Activated B cell treated with CpG ODN at 0.5 μM for 24 hours (primary cell): Measurements from ENCODE around the gene CCL16. TPM values are rescaled to one million over a fixed set of nuclear protein-coding genes. Genes with fewer than 3 reads are reported as not detected.
"Not testable (repeated sequence)": the region's sequence is repeated elsewhere in the genome, so short reads cannot be mapped to it uniquely, and the experiment has no call there.

Experiments
- ATAC-seq: fragments of 200-7000 bp; cut with Tn5 transposase; one replicate; pipeline ENCODE4 v1.10.0; 2021; ENCODE audit warnings: low read depth, mild to moderate bottlenecking, moderate library complexity
- CTCF ChIA-PET: fragments of 350-600 bp; sonication (Branson Sonifier 250); formaldehyde crosslinking; loops from one replicate; lab custom pipeline; 2021; ENCODE audit warnings: antibody characterized with exemption; lab: Charles Lee
- POLR2A ChIA-PET: fragments of 350-600 bp; sonication (Branson Sonifier 250); formaldehyde crosslinking; loops from one replicate; lab custom pipeline; 2021; ENCODE audit warnings: antibody characterized with exemption; lab: Charles Lee
- DNase-seq: peaks from one replicate; pipeline ENCODE4 v3.0.0; 2022
- H3K27ac Mint-ChIP-seq: one replicate; pipeline ENCODE4 v1.8.0; 2020; ENCODE audit warnings: mixed read lengths
- H3K27me3 Mint-ChIP-seq: one replicate; pipeline ENCODE4 v1.8.0; 2021; ENCODE audit warnings: mixed read lengths
- H3K36me3 Mint-ChIP-seq: one replicate; pipeline ENCODE4 v1.8.0; 2021; ENCODE audit warnings: low read depth, mixed read lengths
- H3K4me1 Mint-ChIP-seq: one replicate; pipeline ENCODE4 v1.8.0; 2021; ENCODE audit warnings: mixed read lengths
- H3K4me3 Mint-ChIP-seq: one replicate; pipeline ENCODE4 v1.8.0; 2020; ENCODE audit warnings: mild to moderate bottlenecking, mixed read lengths
- H3K9me3 Mint-ChIP-seq: one replicate; pipeline ENCODE4 v1.8.0; 2020; ENCODE audit warnings: mixed read lengths
- CTCF ChIP-seq: fragments of 200-600 bp; IDR thresholded peaks from one replicate; pipeline ENCODE4 v1.8.0; 2022; ENCODE audit warnings: antibody characterized with exemption, mild to moderate bottlenecking
- intact Hi-C: fragments of 100-400 bp; cut with micrococcal nuclease; formaldehyde crosslinking; loops from one replicate; pipeline ENCODE4 v1.15.1; 2024
- total RNA-seq: library from RNA; stranded (reverse); gene quantifications from 2 replicates; pipeline ENCODE4 v1.2.3, GENCODE V29; 2022

CCL16 gene
- total RNA-seq, 1 donor from 2014 or later, result not detected

DNA sequence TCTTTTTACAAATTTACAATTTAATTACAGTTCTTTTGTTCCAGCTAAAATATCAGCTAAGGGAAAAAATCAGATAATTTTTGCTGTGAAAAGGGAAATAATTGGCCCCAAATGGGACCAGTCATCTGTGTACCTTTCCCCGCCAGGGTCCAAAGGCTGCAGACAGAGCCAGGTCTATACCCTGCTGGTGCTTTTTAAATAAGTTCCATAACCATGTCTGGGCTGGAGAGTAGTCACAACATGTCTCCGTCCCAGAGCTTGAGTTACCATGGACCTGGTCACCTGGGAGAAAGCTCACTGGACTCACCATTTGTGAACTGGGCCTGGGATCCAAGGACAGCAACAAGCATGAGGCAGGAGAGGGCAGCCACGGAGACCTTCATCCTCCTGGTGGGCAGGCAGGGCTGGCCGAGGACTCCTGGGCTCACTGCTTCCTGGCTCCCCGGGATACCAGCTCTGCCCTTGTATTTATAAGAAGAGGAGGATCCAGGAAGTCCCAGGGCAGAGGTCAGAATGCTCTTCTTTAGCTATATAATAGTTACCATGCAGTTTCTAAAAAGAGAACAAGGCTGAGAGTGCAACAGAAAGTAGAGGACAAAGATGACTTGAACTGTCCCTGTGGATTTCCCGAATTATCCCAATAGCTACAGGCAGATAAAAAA, 19.9 kb upstream of the CCL16 start, which contains the start of gene CCL15:
CCL15 (minus strand) TSS at position 444 of the 662 bp plus-strand sequence; CDS start at position 383, 61 bp downstream.
- Mint-ChIP-seq H3K36me3 (no peaks in the 10 kb centered on the region), H3K27me3 (peaks cover 11% of the 10 kb centered on the region), H3K27ac (no peak within 1 kb of the TSS), H3K4me1 (peaks cover 32% of the 10 kb centered on the region), H3K4me3 (no peak within 1 kb of the TSS), H3K9me3 (no peaks in the 10 kb centered on the region)
- DNase-seq (no peak), ATAC-seq (no peak)
- TF ChIP-seq CTCF, result no peak
- intact Hi-C loops, result no loop called here
- ChIA-PET POLR2A (interaction anchor here (0.6 kb wide), 1 partner anchor 48 kb away, joined by 3 read pairs; no protein-coding TSS in a partner anchor), CTCF (interaction anchor here (0.9 kb wide), 1 partner anchor 148 kb away, joined by 4 read pairs; no protein-coding TSS in a partner anchor)

DNA sequence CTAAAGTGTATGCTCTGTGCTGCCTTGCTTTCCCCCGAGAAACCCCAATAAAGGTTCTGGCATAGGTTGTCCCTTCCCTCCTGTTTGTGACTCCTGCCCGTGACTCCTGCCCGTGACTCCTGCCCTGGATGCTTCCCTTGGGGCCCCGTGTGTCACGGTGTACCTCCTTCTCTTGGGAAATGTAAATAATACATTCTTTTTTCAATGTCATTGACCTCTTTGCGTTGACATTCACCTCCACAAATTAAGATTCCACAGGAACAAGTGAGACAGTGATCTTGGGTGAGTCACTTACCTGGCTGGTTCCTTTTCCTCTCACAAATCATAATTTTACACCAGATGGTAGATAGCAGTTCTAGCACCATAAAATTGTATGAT, 19.4 kb upstream of the CCL16 start:
- intact Hi-C loops, result no loop called here
- Mint-ChIP-seq H3K9me3 (no peaks in the 10 kb centered on the region), H3K27me3 (peaks cover 11% of the 10 kb centered on the region), H3K27ac (no peak overlapping the region), H3K4me3 (no peak overlapping the region), H3K4me1 (peaks cover 36% of the 10 kb centered on the region), H3K36me3 (no peaks in the 10 kb centered on the region)
- CTCF ChIA-PET, result no interaction called here
- no peak for ATAC-seq
- DNase-seq, result no peak
- no peak for TF ChIP-seq CTCF
- POLR2A ChIA-PET, result interaction anchor here (0.6 kb wide), 1 partner anchor 48 kb away, joined by 3 read pairs; no protein-coding TSS in a partner anchor

GRCh38 chr17:35998756-35999155, 17.5 kb upstream of the CCL16 start:
- POLR2A ChIA-PET, result no interaction called here
- no peak for TF ChIP-seq CTCF
- Mint-ChIP-seq H3K27ac (no peak overlapping the region), H3K4me1 (peaks cover 40% of the 10 kb centered on the region), H3K27me3 (peaks cover 11% of the 10 kb centered on the region), H3K4me3 (no peak overlapping the region), H3K9me3 (no peaks in the 10 kb centered on the region), H3K36me3 (no peaks in the 10 kb centered on the region)
- DNase-seq, result no peak
- no peak for ATAC-seq
- CTCF ChIA-PET, result no interaction called here
- intact Hi-C loops, result no loop called here

DNA sequence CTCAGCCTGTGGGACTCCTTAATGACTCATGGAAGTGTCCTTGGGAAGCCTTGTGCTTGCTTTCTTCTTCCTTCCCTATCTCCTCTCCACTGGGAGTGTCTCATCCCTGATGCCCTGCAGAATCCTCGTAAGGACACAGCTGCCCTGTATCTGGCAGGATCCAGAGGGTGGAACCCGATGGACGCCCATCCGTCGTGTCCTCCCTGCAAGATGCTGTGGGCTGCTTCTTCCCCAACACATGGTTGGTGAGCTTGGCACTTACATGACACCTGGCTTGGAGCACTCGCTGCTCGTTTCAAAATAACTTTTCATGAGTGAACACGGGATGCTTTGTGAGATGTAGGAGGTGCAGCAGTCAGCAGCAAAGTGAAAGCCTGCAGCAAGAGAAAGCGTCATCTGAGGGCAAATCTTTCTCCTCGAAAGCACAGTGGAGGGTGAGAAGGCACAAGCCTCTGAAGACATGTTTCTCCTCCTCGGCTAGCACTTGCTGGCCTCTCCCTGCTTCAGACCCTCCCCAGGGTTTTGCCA, 16.8 kb upstream of the CCL16 start:
- POLR2A ChIA-PET, result no interaction called here
- intact Hi-C loops, result no loop called here
- peaks cover 11% of the 10 kb centered on the region for H3K27me3 Mint-ChIP-seq
- H3K4me3 Mint-ChIP-seq, result no peak overlapping the region
- TF ChIP-seq CTCF, result no peak
- no peak overlapping the region for H3K27ac Mint-ChIP-seq
- CTCF ChIA-PET, result no interaction called here
- no peaks in the 10 kb centered on the region for H3K9me3 Mint-ChIP-seq
- ATAC-seq, result no peak
- H3K36me3 Mint-ChIP-seq, result no peaks in the 10 kb centered on the region
- no peak for DNase-seq
- peaks cover 40% of the 10 kb centered on the region for H3K4me1 Mint-ChIP-seq

DNA sequence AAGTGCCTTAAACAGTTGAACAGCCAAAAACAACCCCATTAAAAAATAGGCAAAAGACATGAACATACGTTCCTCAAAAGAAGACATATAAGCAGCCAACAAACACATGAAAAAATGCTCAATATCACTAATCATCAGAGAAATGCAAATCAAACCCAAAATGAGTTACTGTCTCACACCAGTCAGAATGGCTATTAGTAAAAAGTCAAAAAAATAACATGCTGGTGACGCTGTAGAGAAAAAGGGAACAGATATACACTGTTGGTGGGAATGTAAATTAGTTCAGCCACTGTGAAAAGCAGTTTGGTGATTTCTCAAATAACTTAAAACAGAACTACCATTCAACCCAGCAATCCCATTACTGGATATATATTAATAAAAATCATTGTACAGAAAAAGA, 14.0 kb upstream of the CCL16 start:
- H3K4me3 Mint-ChIP-seq, H3K36me3 Mint-ChIP-seq, H3K9me3 Mint-ChIP-seq, H3K27ac Mint-ChIP-seq, DNase-seq, H3K27me3 Mint-ChIP-seq: not testable (repeated sequence)
- ATAC-seq, result peak; percentile 93
- H3K4me1 Mint-ChIP-seq, result peaks cover 39% of the 10 kb centered on the region
- ChIA-PET CTCF (interaction anchor here (0.9 to 1.9 kb wide), 2 partner anchors 26 to 76 kb away, joined by 3 to 4 read pairs; no protein-coding TSS in a partner anchor), POLR2A (interaction anchor here (0.6 kb wide), 1 partner anchor 1241 kb away, joined by 5 read pairs; no protein-coding TSS in a partner anchor)
- intact Hi-C loops, result loop anchor here (1.0 kb wide), 1 partner anchor 95 kb away; the partner anchor contains the start of gene CCL3
